Spleen (tissue), 7 donors: ENCODE measurements around the gene MIA3.

Source experiments
- CTCF ChIP-seq, 11 experiments: fragments of 200-600 bp in 7 of 11; fragments of 450-650 bp in 4 of 11; sonication (generic) in 4 of 11; IDR thresholded peaks in 8 of 11; conservative IDR thresholded peaks in 3 of 11; 1 replicate in 7 of 11; 2 replicates in 4 of 11; pipeline versions ENCODE4 v1.4.0 to v1.8.0; 2016 to 2021; ENCODE audit warnings: antibody characterized with exemption in 11 of 11, inconsistent platforms in 4 of 11, mild to moderate bottlenecking in 1 of 11
- POLR2A ChIP-seq, 3 donors: fragments of 450-650 bp; IDR thresholded peaks; one replicate each; pipeline ENCODE4 v1.5.1; 2017; ENCODE audit warnings: antibody characterized with exemption in 3 of 3, mild to moderate bottlenecking in 1 of 3
- POLR2AphosphoS5 ChIP-seq, 3 donors: sonication (generic); formaldehyde crosslinking; IDR thresholded peaks; one replicate each; pipeline ENCODE4 v1.5.1; 2017; ENCODE audit warnings: antibody characterized with exemption in 3 of 3
- donor health status: DM: no; HTN: no; CAD: no; lungs with moderate emphysema.
- donor health status: DM: no; HTN: no; CAD: no.
- donor health status: DM: no; HTN: no; CAD: no.

DNA sequence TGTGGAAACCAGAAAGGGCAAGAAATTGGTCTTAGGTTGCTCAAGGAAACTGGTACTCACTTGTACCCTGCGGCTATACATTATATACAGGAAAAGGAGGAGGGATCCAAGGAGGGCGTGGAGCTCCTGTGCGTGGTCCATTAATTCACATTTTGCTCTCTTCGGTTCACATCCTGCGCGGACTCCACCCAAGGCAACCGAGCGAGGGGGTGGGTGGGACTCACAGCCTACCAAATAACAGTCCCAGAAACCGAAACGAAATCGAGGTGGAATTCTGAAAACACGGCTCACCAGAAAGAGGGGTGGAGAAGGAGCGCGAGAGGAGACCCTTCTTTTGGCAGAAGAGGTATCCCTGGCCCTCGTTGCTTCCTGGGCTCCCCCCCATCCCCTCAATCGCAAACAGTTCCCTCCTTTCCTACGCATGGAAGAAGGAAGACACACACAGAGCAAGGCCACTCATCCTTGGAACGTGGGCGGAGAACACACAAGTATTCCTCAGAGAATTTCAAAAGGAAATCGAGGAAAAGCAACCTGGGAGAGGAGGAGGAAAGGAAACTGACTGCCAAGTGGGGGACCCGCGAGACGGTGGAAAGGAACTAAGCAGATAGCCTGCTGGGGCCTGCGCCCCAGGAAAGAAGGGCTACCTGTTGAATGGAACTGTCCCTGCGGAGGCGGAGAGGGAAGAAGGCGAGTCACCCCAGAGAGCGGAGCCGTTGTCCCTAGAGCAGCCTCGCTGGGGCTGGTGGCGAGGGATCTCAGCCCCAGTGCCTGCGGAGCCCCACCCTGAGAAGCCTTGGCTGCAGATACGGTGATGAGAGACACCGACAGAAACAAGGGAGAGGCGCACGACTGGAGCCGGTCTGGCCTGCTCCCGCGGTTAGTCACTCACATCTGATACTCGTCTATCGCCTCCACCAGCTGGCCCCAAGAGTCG, 93.7 kb downstream of the MIA3 start:
- TF ChIP-seq CTCF (IDR thresholded peaks at IDR 0.05 in 8 of 11, conservative IDR thresholded peaks at IDR 0.05 in 3 of 11) = no peak
- TF ChIP-seq POLR2AphosphoS5 (IDR thresholded peaks at IDR 0.05) = peak in 2 of 3 donors; percentile 64 to 67
- no peak for TF ChIP-seq POLR2A (IDR thresholded peaks at IDR 0.05)
